Muscle layer of duodenum (tissue), 2 donors: Measurements from ENCODE around the gene DCTPP1.
"Not testable (repeated sequence)": the region's sequence is repeated elsewhere in the genome, so short reads cannot be mapped to it uniquely, and the experiment has no call there.

ENCODE experiments used
- H3K27ac ChIP-seq: one replicate; pipeline ENCODE4 v1.7.0; 2013; ENCODE audit warnings: mild to moderate bottlenecking, low read length
- H3K27me3 ChIP-seq: one replicate; pipeline ENCODE4 v1.7.0; 2013; ENCODE audit warnings: low read depth, mild to moderate bottlenecking, control low read depth, low read length
- H3K36me3 ChIP-seq, 2 donors: one replicate each; pipeline ENCODE4 v1.7.0; 2013; ENCODE audit warnings: low read length in 2 of 2, control low read depth in 1 of 2, mild to moderate bottlenecking in 1 of 2; ENCODE audit not compliant: insufficient read depth in 2 of 2, control insufficient read depth in 1 of 2
- H3K4me1 ChIP-seq, 2 donors: one replicate each; pipeline ENCODE4 v1.7.0; 2013; ENCODE audit warnings: low read length in 2 of 2, mild to moderate bottlenecking in 2 of 2, control low read depth in 1 of 2, moderate library complexity in 1 of 2; ENCODE audit not compliant: insufficient read depth in 2 of 2, control insufficient read depth in 1 of 2
- H3K4me3 ChIP-seq, 2 donors: one replicate each; pipeline ENCODE4 v1.7.0; 2013; ENCODE audit warnings: low read length in 2 of 2, low read depth in 1 of 2, mild to moderate bottlenecking in 1 of 2
- H3K9me3 ChIP-seq, 2 donors: one replicate each; pipeline ENCODE4 v1.7.0; 2013; ENCODE audit warnings: low read length in 2 of 2, control low read depth in 1 of 2, mild to moderate bottlenecking in 1 of 2; ENCODE audit not compliant: control insufficient read depth in 1 of 2
- donor health status: healthy.

DCTPP1 gene

DNA sequence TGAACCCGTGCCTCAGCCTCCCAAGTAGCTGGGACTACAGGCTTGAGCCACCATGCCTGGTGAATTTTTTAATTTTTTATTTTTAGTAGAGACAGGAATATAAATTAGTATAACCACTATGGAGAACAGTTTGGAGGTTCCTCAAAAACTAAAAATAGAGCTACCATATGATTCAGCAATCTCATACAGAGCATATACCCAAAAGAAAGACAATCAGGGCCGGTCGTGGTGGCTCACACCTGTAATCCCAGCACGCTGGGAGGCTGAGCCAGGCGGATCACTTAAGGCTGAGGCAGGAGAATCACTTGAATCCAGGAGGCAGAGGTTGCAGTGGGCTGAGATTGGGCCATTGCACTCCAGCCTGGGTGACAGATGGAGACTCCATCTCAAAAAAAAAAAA, 31.6 kb upstream of the DCTPP1 start:
- not testable (repeated sequence) for H3K27ac ChIP-seq, H3K4me1 ChIP-seq, H3K27me3 ChIP-seq, H3K36me3 ChIP-seq, H3K9me3 ChIP-seq, H3K4me3 ChIP-seq

DNA sequence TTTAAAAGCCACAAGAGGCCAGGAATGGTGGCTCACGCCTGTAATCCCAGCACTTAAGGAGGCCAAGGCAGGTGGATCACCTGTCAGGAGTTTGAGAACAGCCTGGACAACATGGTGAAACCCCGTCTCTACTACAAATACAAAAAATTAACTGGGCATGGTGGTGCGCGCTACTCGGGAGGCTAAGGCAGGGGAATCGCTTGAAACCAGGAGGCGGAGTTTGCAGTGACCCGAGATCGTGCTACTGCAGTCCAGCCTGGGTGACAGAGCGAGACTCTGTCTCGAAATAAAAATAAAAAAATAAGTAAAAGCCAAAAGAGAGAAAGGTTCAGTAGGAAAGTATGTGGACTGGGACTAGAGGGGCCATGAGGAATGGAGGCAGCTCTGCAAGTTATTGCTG, 29.6 kb upstream of the DCTPP1 start:
- no peaks in the 10 kb centered on the region for H3K36me3 ChIP-seq
- H3K27ac ChIP-seq: no peak overlapping the region
- H3K27me3 ChIP-seq: no peaks in the 10 kb centered on the region
- H3K9me3 ChIP-seq: no peaks in the 10 kb centered on the region
- H3K4me3 ChIP-seq: no peak overlapping the region
- H3K4me1 ChIP-seq: no peaks in the 10 kb centered on the region

DNA sequence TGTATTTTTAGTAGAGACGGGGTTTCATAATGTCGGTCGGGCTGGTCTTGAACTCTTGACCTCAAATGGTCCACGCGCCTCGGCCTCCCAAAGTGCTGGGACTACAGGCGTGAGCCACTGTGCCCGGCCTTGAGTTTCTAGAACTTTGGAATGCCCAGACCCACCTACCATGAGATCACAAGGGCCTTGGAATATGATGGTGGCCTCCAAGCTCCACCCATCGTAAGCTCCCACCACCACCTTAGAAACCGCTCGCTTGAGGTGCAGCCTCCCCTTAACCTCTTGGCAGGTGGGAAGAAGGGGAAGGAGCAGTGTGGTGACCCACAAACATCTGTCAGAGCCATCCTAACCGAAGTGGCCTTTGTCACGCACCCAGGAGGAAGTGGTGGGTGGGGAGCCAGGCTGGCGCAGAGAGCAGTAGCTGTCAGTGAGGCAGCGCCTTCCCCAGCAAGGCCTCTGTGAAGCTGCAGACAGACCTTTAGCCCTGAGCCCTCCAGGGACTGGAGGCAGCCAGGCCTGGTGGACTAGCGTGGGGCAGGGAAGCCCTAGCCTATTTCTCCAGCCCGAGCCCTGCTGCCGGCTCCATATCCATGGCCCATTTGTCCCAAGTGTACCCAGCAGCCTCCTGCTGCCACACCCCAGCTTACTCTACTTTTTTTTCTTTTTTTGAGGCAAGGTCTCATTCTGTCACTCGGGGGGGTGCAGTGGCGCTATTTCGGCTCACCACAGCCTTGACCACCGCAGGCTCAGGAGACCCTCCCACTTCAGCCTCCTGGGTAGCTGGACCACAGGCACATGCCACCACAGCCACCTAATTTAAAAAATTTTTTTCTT, 28.9 kb upstream of the DCTPP1 start:
- no peak overlapping the region for H3K4me3 ChIP-seq
- no peaks in the 10 kb centered on the region for H3K27me3 ChIP-seq
- H3K27ac ChIP-seq: no peak overlapping the region
- H3K4me1 ChIP-seq: no peaks in the 10 kb centered on the region
- no peaks in the 10 kb centered on the region for H3K36me3 ChIP-seq
- H3K9me3 ChIP-seq: no peaks in the 10 kb centered on the region

DNA sequence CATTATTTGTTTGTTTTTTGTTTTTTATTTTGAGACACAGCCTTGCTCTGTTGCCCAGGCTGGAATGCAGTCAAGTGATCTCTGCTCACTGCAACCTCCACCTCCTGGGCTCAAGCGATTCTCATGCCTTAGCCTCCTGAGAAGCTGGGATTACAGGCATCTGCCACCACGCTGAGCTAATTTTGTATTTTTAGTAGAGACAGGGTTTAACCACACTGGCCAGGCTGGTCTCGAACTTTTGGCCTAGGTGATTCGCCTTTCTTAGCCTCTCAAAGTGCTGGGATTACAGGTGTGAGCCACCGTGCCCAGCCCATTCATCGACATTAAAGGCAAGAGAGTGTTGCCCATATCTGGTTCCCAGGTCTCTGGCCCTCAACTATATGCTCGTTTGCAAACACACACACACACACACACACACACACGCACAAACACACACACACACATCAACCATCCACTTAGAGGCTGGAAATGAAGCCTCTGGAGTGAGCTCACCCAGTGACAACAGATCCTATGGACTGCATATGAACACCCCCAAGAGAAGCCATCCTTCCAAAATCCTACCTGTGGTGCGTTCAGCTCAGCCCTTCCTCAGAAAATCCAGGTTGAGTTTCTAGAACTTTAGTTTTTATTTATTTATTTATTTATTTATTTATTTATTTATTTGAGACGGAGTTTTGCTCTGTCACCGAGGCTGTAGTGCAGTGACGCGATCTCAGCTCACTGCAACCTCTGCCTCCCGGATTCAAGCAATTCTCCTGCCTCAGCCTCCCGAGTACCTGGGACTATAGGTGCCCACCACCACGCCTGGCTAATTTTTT, 28.1 kb upstream of the DCTPP1 start:
- H3K4me3 ChIP-seq: no peak overlapping the region
- H3K27ac ChIP-seq: no peak overlapping the region
- H3K27me3 ChIP-seq: no peaks in the 10 kb centered on the region
- H3K9me3 ChIP-seq: no peaks in the 10 kb centered on the region
- H3K4me1 ChIP-seq: no peaks in the 10 kb centered on the region
- no peaks in the 10 kb centered on the region for H3K36me3 ChIP-seq

DNA sequence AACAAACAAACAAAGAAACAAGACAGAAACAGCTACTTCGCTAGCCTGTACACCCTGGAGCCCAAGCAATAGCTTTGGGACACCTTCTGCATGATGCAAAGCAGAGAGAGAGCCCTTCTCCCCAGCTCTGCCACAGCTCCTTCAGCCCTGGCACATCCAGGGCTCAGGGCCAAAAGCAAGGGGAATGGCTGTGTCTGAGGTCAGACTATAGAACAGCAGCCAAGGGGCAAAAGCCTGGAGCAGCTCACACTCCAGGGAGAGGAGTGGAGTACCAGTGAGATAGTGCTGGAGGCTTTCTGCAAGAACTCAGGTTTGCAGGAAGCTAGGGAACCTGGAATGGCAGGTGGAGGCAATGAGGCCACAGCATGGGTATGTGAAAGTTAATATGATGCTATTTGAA, 27.4 kb upstream of the DCTPP1 start:
- Histone ChIP-seq H3K4me1 (no peaks in the 10 kb centered on the region), H3K27me3 (no peaks in the 10 kb centered on the region), H3K4me3 (no peak overlapping the region), H3K27ac (no peak overlapping the region), H3K9me3 (no peaks in the 10 kb centered on the region), H3K36me3 (no peaks in the 10 kb centered on the region)

DNA sequence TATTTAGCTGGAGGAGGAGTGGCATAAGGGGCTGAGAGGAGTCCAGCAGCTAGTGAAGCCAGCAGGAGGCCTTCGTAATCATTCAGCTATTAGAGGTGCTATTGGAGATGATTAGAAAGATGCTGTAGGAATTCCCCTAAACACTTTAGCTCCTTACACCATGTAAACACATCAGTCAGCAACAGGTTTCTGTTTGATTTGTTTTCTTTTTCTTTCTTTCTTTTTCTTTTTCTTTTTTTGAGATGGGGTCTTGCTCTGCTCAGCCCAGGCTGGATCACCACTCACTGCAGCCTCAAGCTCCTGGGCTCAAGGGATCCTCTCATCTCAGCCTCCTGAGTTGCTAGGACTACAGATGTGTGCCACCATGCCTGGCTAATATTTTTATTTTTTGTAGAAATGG, 26.5 kb upstream of the DCTPP1 start:
- Histone ChIP-seq H3K36me3 (no peaks in the 10 kb centered on the region), H3K27ac (no peak overlapping the region), H3K4me1 (no peaks in the 10 kb centered on the region), H3K27me3 (no peaks in the 10 kb centered on the region), H3K4me3 (no peak overlapping the region), H3K9me3 (no peaks in the 10 kb centered on the region)

DNA sequence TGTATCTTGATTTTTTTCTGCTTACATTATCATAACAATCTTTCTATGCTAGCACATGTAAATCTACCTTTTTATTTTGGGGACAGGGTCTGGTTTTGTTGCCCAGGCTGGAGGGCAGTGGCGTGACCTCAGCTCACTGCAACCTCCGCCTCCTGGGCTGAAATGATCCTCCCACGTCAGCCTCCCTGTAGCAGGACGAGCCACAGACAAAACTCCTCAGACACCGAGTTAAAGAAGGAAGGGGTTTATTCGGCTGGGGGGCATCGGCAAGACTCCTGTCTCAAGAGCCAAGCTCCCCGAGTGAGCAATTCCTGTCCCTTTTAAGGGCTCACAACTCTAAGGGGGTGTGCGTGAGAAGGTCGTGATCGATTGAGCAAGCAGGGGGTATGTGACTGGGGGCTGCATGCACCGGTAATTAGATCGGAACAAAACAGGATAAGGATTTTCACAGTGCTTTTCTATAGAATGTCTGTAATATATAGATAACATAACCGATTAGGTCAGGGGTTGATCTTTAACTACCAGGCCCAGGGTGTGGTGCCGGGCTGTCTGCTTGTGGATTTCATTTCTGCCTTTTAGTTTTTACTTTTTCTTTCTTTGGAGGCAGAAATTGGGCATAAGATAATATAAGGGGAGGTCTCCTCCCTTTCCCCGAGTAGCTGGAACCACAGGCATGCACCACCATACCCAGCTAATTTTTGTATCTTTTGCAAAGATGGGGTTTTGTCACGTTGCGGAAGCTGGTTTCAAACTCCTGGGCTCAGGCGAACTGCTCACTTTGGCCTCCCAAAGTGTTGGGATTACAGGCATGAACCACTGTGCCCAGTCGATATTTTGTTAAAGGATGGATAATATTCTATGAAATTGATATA, 23.1 kb upstream of the DCTPP1 start:
- not testable (repeated sequence) for H3K9me3 ChIP-seq, H3K36me3 ChIP-seq, H3K27me3 ChIP-seq, H3K4me1 ChIP-seq, H3K27ac ChIP-seq, H3K4me3 ChIP-seq

DNA sequence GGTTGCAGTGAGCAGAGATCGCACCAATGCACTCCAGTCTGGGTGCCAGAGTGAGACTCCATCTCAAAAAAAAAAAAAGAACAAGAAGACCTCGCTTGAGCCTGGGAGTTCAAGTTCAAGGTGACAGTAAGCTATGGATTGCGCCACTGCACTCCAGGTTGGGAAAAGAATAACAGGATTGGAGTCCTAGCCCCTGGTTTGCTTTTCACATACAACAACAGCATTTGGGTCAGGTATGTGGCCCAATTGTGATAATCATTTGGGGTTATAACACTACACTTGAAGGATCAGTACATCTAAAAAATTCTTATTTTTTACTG, 19.2 kb upstream of the DCTPP1 start:
- H3K4me1 ChIP-seq: peaks cover 4 to 11% of the 10 kb centered on the region in 2 donors
- H3K27ac ChIP-seq: no peak overlapping the region
- H3K4me3 ChIP-seq: no peak overlapping the region
- no peaks in the 10 kb centered on the region for H3K9me3 ChIP-seq
- H3K36me3 ChIP-seq: no peaks in the 10 kb centered on the region
- no peaks in the 10 kb centered on the region for H3K27me3 ChIP-seq

DNA sequence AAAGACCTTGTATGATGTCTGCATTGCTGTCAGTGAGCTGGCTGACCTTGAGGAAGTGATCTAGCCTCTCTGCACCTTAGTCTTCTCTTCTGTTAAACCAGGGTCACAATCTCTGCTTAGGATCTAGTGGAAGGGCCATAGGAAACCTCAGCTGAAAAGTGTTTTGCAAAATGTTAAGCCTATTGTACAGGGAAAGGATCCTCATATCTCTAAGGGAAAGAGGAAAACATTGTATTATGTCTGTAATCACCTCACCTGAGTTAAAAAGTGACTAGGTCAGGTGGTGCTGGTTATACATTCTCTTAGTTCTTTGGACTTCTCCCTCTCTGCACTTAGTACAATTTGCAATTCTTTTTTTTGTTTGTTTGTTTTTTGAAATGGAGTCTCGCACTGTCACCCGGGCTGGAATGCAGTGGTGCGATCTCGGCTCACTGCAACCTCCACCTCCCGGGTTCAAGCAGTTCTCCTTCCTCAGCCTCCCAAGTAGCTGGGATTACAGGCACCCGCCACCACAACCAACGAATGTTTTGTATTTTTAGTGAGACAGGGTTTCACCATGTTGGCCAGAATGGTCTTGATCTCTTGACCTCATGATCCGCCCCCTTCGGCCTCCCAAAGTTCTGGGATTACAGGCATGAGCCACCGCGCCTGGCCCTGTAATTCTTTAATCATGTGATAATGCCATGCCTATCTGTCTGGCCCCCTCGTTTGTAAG, 17.8 kb upstream of the DCTPP1 start:
- Histone ChIP-seq H3K4me1 (peaks cover 9 to 12% of the 10 kb centered on the region in 2 donors), H3K9me3 (no peaks in the 10 kb centered on the region), H3K27me3 (no peaks in the 10 kb centered on the region), H3K36me3 (peaks cover 0 to 3% of the 10 kb centered on the region in 2 donors), H3K4me3 (no peak overlapping the region), H3K27ac (peak overlapping the region; percentile 67)

DNA sequence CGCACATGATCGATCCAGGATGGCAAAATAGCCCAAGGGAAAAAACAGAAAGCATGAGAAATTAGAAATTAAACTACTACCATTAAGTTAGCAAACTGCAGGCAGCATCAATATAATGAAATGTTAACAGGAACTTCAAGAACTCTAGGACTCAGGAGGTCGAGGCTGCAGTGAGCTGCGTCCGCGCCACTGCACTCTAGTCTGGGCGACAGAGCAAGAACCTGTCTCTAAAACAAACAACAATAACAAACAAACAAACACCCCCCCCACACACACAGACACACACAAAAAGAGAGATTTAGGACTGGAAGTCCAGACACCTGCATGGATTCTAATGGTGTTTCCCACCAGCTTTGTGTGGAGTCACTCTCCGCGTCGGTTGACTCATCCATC, 16.4 kb upstream of the DCTPP1 start:
- H3K4me3 ChIP-seq: peak overlapping the region; percentile 76 to 91
- H3K36me3 ChIP-seq: peaks cover 0 to 3% of the 10 kb centered on the region in 2 donors
- peaks cover 9 to 12% of the 10 kb centered on the region in 2 donors for H3K4me1 ChIP-seq
- H3K27me3 ChIP-seq: no peaks in the 10 kb centered on the region
- no peaks in the 10 kb centered on the region for H3K9me3 ChIP-seq
- peak overlapping the region; percentile 94 for H3K27ac ChIP-seq
